Measurements from ENCODE around the gene PDZD8.
"Not testable (repeated sequence)": the region's sequence is repeated elsewhere in the genome, so short reads cannot be mapped to it uniquely, and the experiment has no call there.

Gene PDZD8

GRCh38 chr10:117294735-117295134 is 80.5 kb downstream of the PDZD8 start:
- in situ Hi-C loops (cut with MboI; ENCODE audit: low sequenced_read_pairs, unreplicated experiment): no loop called here
- TF ChIP-seq CTCF (IDR thresholded peaks at IDR 0.05; ENCODE audit: borderline replicate concordance, control extremely low read depth, extremely low read depth, insufficient read depth, missing control alignments): no peak
- no peak for DNase-seq (ENCODE audit: low spot score)

GRCh38 chr10:117294039-117294645 is 81.1 kb downstream of the PDZD8 start:
- no peak for DNase-seq (ENCODE audit: low spot score)
- in situ Hi-C loops (cut with MboI; ENCODE audit: low sequenced_read_pairs, unreplicated experiment): no loop called here
- TF ChIP-seq CTCF (IDR thresholded peaks at IDR 0.05; ENCODE audit: borderline replicate concordance, control extremely low read depth, extremely low read depth, insufficient read depth, missing control alignments): no peak

GRCh38 chr10:117290872-117291271 is 84.4 kb downstream of the PDZD8 start:
- DNase-seq (ENCODE audit: low spot score): not testable (repeated sequence)

GRCh38 chr10:117284716-117285494 is 90.3 kb downstream of the PDZD8 start:
- DNase-seq (ENCODE audit: low spot score): no peak
- in situ Hi-C loops (cut with MboI; ENCODE audit: low sequenced_read_pairs, unreplicated experiment): no loop called here
- no peak for TF ChIP-seq CTCF (IDR thresholded peaks at IDR 0.05; ENCODE audit: borderline replicate concordance, control extremely low read depth, extremely low read depth, insufficient read depth, missing control alignments)

More at GRCh38 chr10:117290872-117291271, 84.4 kb downstream of the PDZD8 start:
- in situ Hi-C loops (cut with MboI; ENCODE audit: low sequenced_read_pairs, unreplicated experiment): not testable (repeated sequence)

- in situ Hi-C loops (cut with MboI; ENCODE audit: low sequenced_read_pairs, unreplicated experiment): no loop called here
- DNase-seq (ENCODE audit: low spot score): no peak
- TF ChIP-seq CTCF (IDR thresholded peaks at IDR 0.05; ENCODE audit: borderline replicate concordance, control extremely low read depth, extremely low read depth, insufficient read depth, missing control alignments): no peak
These were observed 97.6 kb downstream of the PDZD8 start for GRCh38 chr10:117277675-117278074.

GRCh38 chr10:117275121-117275520 is 100.1 kb downstream of the PDZD8 start:
- in situ Hi-C loops (cut with MboI; ENCODE audit: low sequenced_read_pairs, unreplicated experiment): no loop called here
- DNase-seq (ENCODE audit: low spot score): no peak
- no peak for TF ChIP-seq CTCF (IDR thresholded peaks at IDR 0.05; ENCODE audit: borderline replicate concordance, control extremely low read depth, extremely low read depth, insufficient read depth, missing control alignments)

- no peak for TF ChIP-seq CTCF (IDR thresholded peaks at IDR 0.05; ENCODE audit: borderline replicate concordance, control extremely low read depth, extremely low read depth, insufficient read depth, missing control alignments)
- DNase-seq (ENCODE audit: low spot score): no peak
These were observed 100.7 kb downstream of the PDZD8 start for GRCh38 chr10:117274509-117274908.

More at GRCh38 chr10:117274509-117274908, 100.7 kb downstream of the PDZD8 start:
- in situ Hi-C loops (cut with MboI; ENCODE audit: low sequenced_read_pairs, unreplicated experiment): no loop called here
